Psoas muscle (tissue), 8 donors: Measurements from ENCODE around the gene PACSIN2. TPM values are rescaled to one million over a fixed set of nuclear protein-coding genes. Genes with fewer than 3 reads are reported as not detected.
"Not testable (repeated sequence)": the region's sequence is repeated elsewhere in the genome, so short reads cannot be mapped to it uniquely, and the experiment has no call there.

Source experiments
- ATAC-seq, 4 donors: fragments of 200-7000 bp; cut with Tn5 transposase; one replicate each; pipeline ENCODE4 v1.9.1; 2020; ENCODE audit warnings: moderate library complexity in 3 of 4, mild to moderate bottlenecking in 2 of 4
- DNase-seq, 2 donors: peaks; one replicate each; pipeline ENCODE4 v3.0.0-alpha.2; 2020
- H3K27ac ChIP-seq: fragments of 200-600 bp; one replicate; pipeline ENCODE4 v1.8.0; 2022
- H3K27me3 ChIP-seq, 3 donors: fragments of 200-600 bp in 1 of 3; one replicate each; pipeline versions ENCODE4 v1.6.1 to v1.8.0; 2013 to 2022; ENCODE audit warnings: low read length in 2 of 3, mild to moderate bottlenecking in 2 of 3, moderate library complexity in 1 of 3; ENCODE audit not compliant: insufficient read depth in 3 of 3
- H3K36me3 ChIP-seq, 2 donors: fragments of 200-600 bp in 1 of 2; one replicate each; pipeline versions ENCODE4 v1.6.1 to v1.8.0; 2013 to 2022; ENCODE audit warnings: low read depth in 1 of 2, mild to moderate bottlenecking in 1 of 2, moderate library complexity in 1 of 2; ENCODE audit not compliant: insufficient read depth in 1 of 2
- H3K4me1 ChIP-seq: fragments of 200-600 bp; one replicate; pipeline ENCODE4 v1.8.0; 2022
- H3K4me3 ChIP-seq: fragments of 200-600 bp; one replicate; pipeline ENCODE4 v1.8.0; 2022; ENCODE audit warnings: mild to moderate bottlenecking
- H3K9me3 ChIP-seq: fragments of 200-600 bp; one replicate; pipeline ENCODE4 v1.8.0; 2022
- WGBS, 3 donors: extraction: QIAGEN DNeasy Blood & Tissue Kit; methylation state at CpG; one replicate each; pipeline versions ENCODE4 v1.1.6 to v1.1.7; 2013; 5-methylcytosine and 5-hydroxymethylcytosine counted together
- intact Hi-C, 2 donors: fragments of 100-400 bp; cut with DNase I; formaldehyde crosslinking; loops; one replicate each; pipeline versions ENCODE4 v1.11.0 to v1.14.2; 2022
- polyA plus RNA-seq, 3 donors: library from polyadenylated mRNA; stranded (reverse); fragments of 200-250 nt; gene quantifications; one replicate each; pipeline ENCODE4 v1.2.3, GENCODE V29; 2013
- total RNA-seq, 4 donors: library from RNA; stranded (reverse); fragmentation: NEBNext Ultra II Directional in 2 of 4; extraction: Animal tissue kit (Norgen Biotek cat#: 25700) in 2 of 4; gene quantifications; one replicate each; pipeline versions ENCODE4 v1.2.1 to v1.2.4, GENCODE V29; 2021 to 2023
- TF ChIP-seq, protein P1 (sequence below): fragments of 200-600 bp; IDR thresholded peaks from one replicate; pipeline ENCODE4 v1.8.0; 2022; ENCODE audit warnings: antibody characterized with exemption
- donor health status: healthy with polysubstance abuse.
- donor health status: DM: no; HTN: no; CAD: no; lungs with moderate emphysema.
- donor health status: Bipolar disorder and iron deficiency.
- donor health status: healthy.
- donor health status: DM: yes; HTN: yes; CAD: no.
- donor health status: DM: no; HTN: no; CAD: no.
- donor health status: DM: no; HTN: no; CAD: no.
- donor health status: DM: yes; HTN: yes; CAD: no.

PACSIN2 gene
- total and polyA plus RNA-seq, 7 donors: 21.0 to 52.2 (median 31.4) TPM

DNA sequence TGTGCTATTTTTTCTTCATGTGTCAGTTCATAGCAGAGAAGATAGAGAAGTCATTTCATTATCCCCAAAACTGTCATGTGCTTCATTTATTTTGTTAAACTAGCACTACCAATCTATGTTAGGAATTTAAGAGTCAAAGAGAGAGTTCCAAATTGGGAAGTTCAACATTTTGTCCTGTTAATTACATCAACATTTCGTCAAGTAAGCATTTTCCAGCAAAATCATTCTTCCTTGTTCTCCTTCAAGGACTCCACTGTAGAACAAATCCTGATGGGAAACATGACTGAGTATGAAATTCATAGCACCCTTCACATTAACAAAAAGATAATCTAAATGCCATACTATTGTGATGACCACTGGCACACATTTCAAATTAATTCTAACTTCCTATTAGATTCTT is 59.1 kb downstream of the PACSIN2 start:
- Histone ChIP-seq H3K4me3 (no peak overlapping the region), H3K9me3 (no peaks in the 10 kb centered on the region), H3K4me1 (peaks cover 33% of the 10 kb centered on the region), H3K27ac (no peak overlapping the region), H3K36me3 (no peaks in the 10 kb centered on the region), H3K27me3 (no peaks in the 10 kb centered on the region)
- ATAC-seq: no peak
- TF ChIP-seq, protein P1, sequence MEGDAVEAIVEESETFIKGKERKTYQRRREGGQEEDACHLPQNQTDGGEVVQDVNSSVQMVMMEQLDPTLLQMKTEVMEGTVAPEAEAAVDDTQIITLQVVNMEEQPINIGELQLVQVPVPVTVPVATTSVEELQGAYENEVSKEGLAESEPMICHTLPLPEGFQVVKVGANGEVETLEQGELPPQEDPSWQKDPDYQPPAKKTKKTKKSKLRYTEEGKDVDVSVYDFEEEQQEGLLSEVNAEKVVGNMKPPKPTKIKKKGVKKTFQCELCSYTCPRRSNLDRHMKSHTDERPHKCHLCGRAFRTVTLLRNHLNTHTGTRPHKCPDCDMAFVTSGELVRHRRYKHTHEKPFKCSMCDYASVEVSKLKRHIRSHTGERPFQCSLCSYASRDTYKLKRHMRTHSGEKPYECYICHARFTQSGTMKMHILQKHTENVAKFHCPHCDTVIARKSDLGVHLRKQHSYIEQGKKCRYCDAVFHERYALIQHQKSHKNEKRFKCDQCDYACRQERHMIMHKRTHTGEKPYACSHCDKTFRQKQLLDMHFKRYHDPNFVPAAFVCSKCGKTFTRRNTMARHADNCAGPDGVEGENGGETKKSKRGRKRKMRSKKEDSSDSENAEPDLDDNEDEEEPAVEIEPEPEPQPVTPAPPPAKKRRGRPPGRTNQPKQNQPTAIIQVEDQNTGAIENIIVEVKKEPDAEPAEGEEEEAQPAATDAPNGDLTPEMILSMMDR: no peak
- no peak for DNase-seq
- intact Hi-C loops: loop anchor here (5.0 kb wide), 1 partner anchor 44 kb away; no protein-coding TSS in a partner anchor
- WGBS, 3 donors: 98 to 99% (median 98%) methylated on average over 1 of the region's 1 CpG

DNA sequence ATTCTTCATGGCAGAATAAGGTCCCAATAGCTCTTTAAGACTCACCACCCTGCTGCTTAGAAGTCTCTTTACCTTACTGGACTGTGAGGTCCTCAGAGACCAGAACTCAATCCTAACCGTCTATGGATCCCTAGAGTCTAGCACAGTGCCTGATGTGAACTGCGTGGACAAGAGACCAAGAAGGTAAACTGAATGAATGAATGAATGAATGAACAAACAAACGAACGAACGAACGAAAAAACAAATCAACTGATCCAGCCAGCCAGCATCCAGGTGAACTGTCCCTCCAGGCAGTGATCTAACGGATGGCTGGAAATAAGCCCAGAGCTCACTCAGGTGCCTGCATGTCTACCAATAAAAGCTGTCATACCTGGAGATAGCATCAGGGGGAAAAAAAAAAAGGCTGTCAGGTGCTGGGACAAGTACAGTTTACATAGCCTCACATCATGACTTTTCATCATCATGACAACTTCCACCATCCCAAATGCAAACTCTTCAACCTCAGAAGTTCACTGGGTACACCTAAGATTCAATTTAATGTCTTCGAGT is 59.8 kb downstream of the PACSIN2 start:
- Histone ChIP-seq H3K27ac (no peak overlapping the region), H3K36me3 (no peaks in the 10 kb centered on the region), H3K4me3 (no peak overlapping the region), H3K27me3 (no peaks in the 10 kb centered on the region), H3K4me1 (peaks cover 26% of the 10 kb centered on the region), H3K9me3 (no peaks in the 10 kb centered on the region)
- no peak for DNase-seq
- ATAC-seq: no peak
- TF ChIP-seq, protein P1: no peak
- 95 to 97% (median 97%) methylated on average over 8 of the region's 8 CpGs for WGBS, 3 donors
- intact Hi-C loops: loop anchor here (5.0 kb wide), 1 partner anchor 43 kb away; no protein-coding TSS in a partner anchor

DNA sequence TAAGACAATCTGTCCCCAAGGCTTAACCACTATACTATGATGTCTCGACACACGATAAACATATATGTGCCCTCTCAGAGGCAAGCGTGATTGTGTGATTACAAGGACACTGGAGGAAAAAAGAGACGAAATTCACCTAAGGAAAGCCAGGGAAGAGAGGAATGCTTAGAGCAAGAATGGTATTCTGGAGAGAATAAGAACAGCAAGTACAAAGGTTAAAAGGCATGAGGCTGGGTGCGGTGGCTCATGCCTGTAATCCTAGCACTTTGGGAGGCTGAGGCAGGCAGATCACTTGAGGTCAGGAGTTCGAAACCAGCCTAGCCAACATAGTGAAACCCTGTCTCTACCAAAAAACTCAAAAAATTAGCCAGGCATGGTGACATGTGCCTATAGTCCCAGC is 61.2 kb downstream of the PACSIN2 start:
- H3K4me3 ChIP-seq, H3K9me3 ChIP-seq, DNase-seq, H3K36me3 ChIP-seq, H3K27me3 ChIP-seq, H3K27ac ChIP-seq, ATAC-seq, intact Hi-C loops: not testable (repeated sequence)
- H3K4me1 ChIP-seq: peaks cover 23% of the 10 kb centered on the region
- 77 to 96% (median 89%) methylated on average over 6 of the region's 6 CpGs for WGBS, 3 donors

DNA sequence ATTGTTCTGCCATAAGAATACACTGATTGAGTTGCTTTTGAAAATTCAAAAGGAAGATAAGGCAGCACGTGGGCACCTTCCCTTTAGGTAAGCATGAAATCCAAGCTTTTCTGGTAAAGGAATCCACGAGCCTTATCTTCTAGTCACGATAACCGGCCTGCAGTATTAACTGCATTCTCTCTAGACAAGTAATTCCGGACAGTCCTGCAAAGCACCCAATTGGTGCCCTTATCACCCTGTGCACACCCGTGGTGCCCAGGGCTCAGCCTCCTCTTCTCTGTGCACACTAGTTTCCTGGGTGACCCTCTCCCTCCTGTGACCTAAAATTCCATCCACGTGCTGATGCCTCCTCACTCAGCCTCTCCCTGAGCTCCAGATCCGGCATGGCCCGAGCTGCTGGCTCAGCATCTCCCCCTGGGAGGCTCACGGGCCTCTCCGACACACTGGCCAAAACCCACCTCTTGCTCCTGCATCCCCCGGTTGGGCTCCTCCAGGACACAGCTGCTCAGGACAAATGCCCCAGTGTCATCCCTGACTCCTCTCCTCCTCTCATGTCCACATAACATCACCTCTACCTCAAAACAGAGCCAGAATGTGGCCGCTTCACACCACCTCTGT is 63.7 kb downstream of the PACSIN2 start:
- intact Hi-C loops: no loop called here
- no peak for ATAC-seq

DNA sequence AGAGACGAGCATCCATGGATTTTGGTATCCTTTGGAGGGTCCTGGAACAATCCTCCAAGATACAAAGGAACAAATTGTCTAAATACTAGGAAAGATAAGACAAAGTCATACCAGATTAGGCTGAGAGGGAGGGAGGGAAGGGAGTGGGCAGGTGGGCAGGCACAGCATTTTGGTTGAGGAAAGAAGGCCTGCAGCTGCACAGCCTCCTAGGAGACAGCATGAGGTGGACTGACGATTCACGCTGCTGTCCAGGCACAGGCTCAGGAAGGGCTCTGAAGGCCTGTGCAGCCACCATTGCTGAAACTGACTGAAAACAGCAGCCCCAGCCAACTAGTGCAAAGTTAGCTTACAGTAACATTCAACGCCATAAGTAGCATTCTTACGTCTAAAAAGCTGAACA is 64.7 kb downstream of the PACSIN2 start:
- Histone ChIP-seq H3K27ac (no peak overlapping the region), H3K36me3 (no peaks in the 10 kb centered on the region), H3K4me1 (peaks cover 55% of the 10 kb centered on the region), H3K27me3 (no peaks in the 10 kb centered on the region), H3K4me3 (no peak overlapping the region), H3K9me3 (no peaks in the 10 kb centered on the region)
- intact Hi-C loops: no loop called here
- ATAC-seq (no peak), DNase-seq (no peak)
- TF ChIP-seq, protein P1: no peak
- 68 to 85% (median 78%) methylated on average over 5 of the region's 5 CpGs for WGBS, 3 donors

More for the DNA sequence above, 63.7 kb downstream of the PACSIN2 start:
- TF ChIP-seq, protein P1: no peak
- Histone ChIP-seq H3K4me3 (no peak overlapping the region), H3K9me3 (no peaks in the 10 kb centered on the region), H3K27ac (no peak overlapping the region), H3K27me3 (no peaks in the 10 kb centered on the region), H3K36me3 (no peaks in the 10 kb centered on the region), H3K4me1 (peaks cover 45% of the 10 kb centered on the region)
- WGBS, 3 donors: 67 to 82% (median 69%) methylated on average over 13 of the region's 13 CpGs
- DNase-seq: no peak
